HG03135 (cell line): ENCODE data around the gene CPNE6.

Experiments
- ATAC-seq: cut with Tn5 transposase; IDR thresholded peaks from one replicate; pipeline ENCODE4 v1.9.1; 2021; ENCODE audit warnings: mild to moderate bottlenecking, moderate library complexity; ENCODE audit not compliant: unreplicated experiment

Gene CPNE6

GRCh38 chr14:24054324-24054641, 17.1 kb upstream of the CPNE6 start:
- no peak for ATAC-seq

- ATAC-seq: no peak
Measured at GRCh38 chr14:24054646-24055045, 16.7 kb upstream of the CPNE6 start.

- ATAC-seq: no peak
Measured at GRCh38 chr14:24055971-24056799, 15.2 kb upstream of the CPNE6 start.

GRCh38 chr14:24056800-24057184, 14.6 kb upstream of the CPNE6 start:
- ATAC-seq: no peak

- no peak for ATAC-seq
Measured at GRCh38 chr14:24057271-24057670, 14.1 kb upstream of the CPNE6 start.

GRCh38 chr14:24057867-24058259, 13.5 kb upstream of the CPNE6 start:
- ATAC-seq: no peak

GRCh38 chr14:24058260-24058950, 13.0 kb upstream of the CPNE6 start:
- ATAC-seq: no peak

GRCh38 chr14:24058951-24059475, 12.3 kb upstream of the CPNE6 start:
- ATAC-seq: no peak

- ATAC-seq: no peak
Measured at GRCh38 chr14:24059841-24060388, 11.4 kb upstream of the CPNE6 start.

- no peak for ATAC-seq
Measured at GRCh38 chr14:24060443-24060842, 10.9 kb upstream of the CPNE6 start.

- ATAC-seq: no peak
Measured at GRCh38 chr14:24060984-24061913, 10.1 kb upstream of the CPNE6 start.

GRCh38 chr14:24062216-24062980, 9.0 kb upstream of the CPNE6 start:
- no peak for ATAC-seq

GRCh38 chr14:24063263-24063836, 8.0 kb upstream of the CPNE6 start:
- ATAC-seq: no peak

- ATAC-seq: no peak
Measured at GRCh38 chr14:24064091-24064795, 7.1 kb upstream of the CPNE6 start.

- no peak for ATAC-seq
Measured at GRCh38 chr14:24064856-24065255, 6.5 kb upstream of the CPNE6 start.

- no peak for ATAC-seq
Measured at GRCh38 chr14:24065408-24065807, 6.0 kb upstream of the CPNE6 start.

- ATAC-seq: no peak
Measured at GRCh38 chr14:24066496-24067132, 4.7 kb upstream of the CPNE6 start.

GRCh38 chr14:24067133-24068082, 4.0 kb upstream of the CPNE6 start:
- ATAC-seq: no peak
